B cell (primary cell): ENCODE data around the gene FANCI. TPM values are rescaled to one million over a fixed set of nuclear protein-coding genes. Genes with fewer than 3 reads are reported as not detected.

Source experiments
- ATAC-seq: fragments of 200-7000 bp; cut with Tn5 transposase; one replicate; pipeline ENCODE4 v1.10.0; 2021; ENCODE audit warnings: low read depth, mild to moderate bottlenecking, moderate number of reproducible peaks, moderate library complexity
- CTCF ChIA-PET: fragments of 350-600 bp; sonication (Branson Sonifier 250); formaldehyde crosslinking; loops from one replicate; lab custom pipeline; 2021; ENCODE audit warnings: antibody characterized with exemption, inconsistent platforms; lab: Charles Lee
- POLR2A ChIA-PET: fragments of 350-600 bp; sonication (Branson Sonifier 250); formaldehyde crosslinking; loops from one replicate; lab custom pipeline; 2021; ENCODE audit warnings: antibody characterized with exemption; lab: Charles Lee
- DNase-seq: peaks from one replicate; pipeline ENCODE4 v3.0.0; 2013
- H2AFZ ChIP-seq: 2 replicates; pipeline ENCODE4 v1.6.1; 2012; ENCODE audit warnings: mild to moderate bottlenecking, low read depth, low read length; ENCODE audit not compliant: insufficient read depth, poor library complexity, severe bottlenecking
- H3K27ac ChIP-seq, 2 donors: 1 replicate in 1 of 2; 2 replicates in 1 of 2; pipeline ENCODE4 v1.5.1; 2012 to 2013; ENCODE audit warnings: low read length in 2 of 2, mild to moderate bottlenecking in 2 of 2, moderate library complexity in 1 of 2
- H3K27me3 ChIP-seq, 4 experiments: fragments of 200-600 bp in 1 of 4; sonication (generic) in 1 of 4; replicated peaks in 1 of 4; 1 replicate in 2 of 4; 2 replicates in 2 of 4; pipeline versions ENCODE4 v1.6.1 to v1.7.0; 2013 to 2016; ENCODE audit warnings: low read length in 3 of 4, mild to moderate bottlenecking in 2 of 4, mixed read lengths in 1 of 4, moderate library complexity in 1 of 4; ENCODE audit not compliant: insufficient read depth in 4 of 4, control insufficient read depth in 3 of 4; ENCODE audit errors: control extremely low read depth in 1 of 4
- H3K36me3 ChIP-seq, 2 experiments: replicated peaks in 1 of 2; 1 replicate in 1 of 2; 2 replicates in 1 of 2; pipeline versions ENCODE4 v1.6.1 to v1.7.1; 2013; ENCODE audit warnings: low read length in 1 of 2; ENCODE audit not compliant: insufficient read depth in 2 of 2, control insufficient read depth in 1 of 2; ENCODE audit errors: control extremely low read depth in 1 of 2, extremely low read depth in 1 of 2
- H3K4me1 ChIP-seq, 2 donors: fragments of 200-600 bp in 1 of 2; sonication (generic) in 1 of 2; 1 replicate in 1 of 2; 2 replicates in 1 of 2; pipeline versions ENCODE4 v1.5.1 to v1.6.1; 2013 to 2017; ENCODE audit warnings: low read length in 2 of 2; ENCODE audit not compliant: control insufficient read depth in 2 of 2, insufficient read depth in 2 of 2
- H3K4me2 ChIP-seq: replicated peaks from 2 replicates; pipeline ENCODE3; 2012; ENCODE audit warnings: mild to moderate bottlenecking, low read depth, low read length; ENCODE audit not compliant: poor library complexity, severe bottlenecking
- H3K4me3 ChIP-seq, 5 experiments: fragments of 200-600 bp in 1 of 5; sonication (generic) in 1 of 5; 1 replicate in 3 of 5; 2 replicates in 2 of 5; pipeline versions ENCODE4 v1.5.1 to v1.7.0; 2011 to 2016; ENCODE audit warnings: low read length in 4 of 5, mild to moderate bottlenecking in 4 of 5, low read depth in 2 of 5, control low read depth in 1 of 5, moderate library complexity in 1 of 5; ENCODE audit not compliant: insufficient read depth in 1 of 5; ENCODE audit errors: control extremely low read depth in 1 of 5, extremely low read depth in 1 of 5
- H3K79me2 ChIP-seq: fragments of 200-600 bp; sonication (generic); one replicate; pipeline ENCODE4 v1.6.0; 2016; ENCODE audit warnings: low read length; ENCODE audit not compliant: control insufficient read depth, insufficient read depth
- H3K9ac ChIP-seq: fragments of 200-600 bp; sonication (generic); 2 replicates; pipeline ENCODE4 v1.6.1; 2017; ENCODE audit warnings: mild to moderate bottlenecking, low read length, moderate library complexity
- H3K9me3 ChIP-seq, 3 donors: one replicate each; pipeline versions ENCODE4 v1.6.1 to v1.7.1; 2013; ENCODE audit warnings: low read length in 2 of 3; ENCODE audit not compliant: control insufficient read depth in 2 of 3, insufficient read depth in 1 of 3; ENCODE audit errors: control extremely low read depth in 1 of 3
- H4K20me1 ChIP-seq: 2 replicates; pipeline ENCODE4 v1.6.0; 2012; ENCODE audit warnings: mild to moderate bottlenecking, low read length; ENCODE audit not compliant: insufficient read depth, control insufficient read depth, poor library complexity, severe bottlenecking
- H3K27ac Mint-ChIP-seq: one replicate; pipeline ENCODE4 v1.8.0; 2021; ENCODE audit warnings: mixed read lengths
- H3K27me3 Mint-ChIP-seq: one replicate; pipeline ENCODE4 v1.8.0; 2021; ENCODE audit warnings: mixed read lengths
- H3K4me1 Mint-ChIP-seq: one replicate; pipeline ENCODE4 v1.8.0; 2021; ENCODE audit warnings: mixed read lengths
- H3K4me3 Mint-ChIP-seq: one replicate; pipeline ENCODE4 v1.8.0; 2021; ENCODE audit warnings: mixed read lengths
- H3K9me3 Mint-ChIP-seq: one replicate; pipeline ENCODE4 v1.8.0; 2022; ENCODE audit warnings: mixed read lengths; ENCODE audit not compliant: insufficient read depth
- EZH2 ChIP-seq: IDR thresholded peaks from 2 replicates; pipeline ENCODE4 v1.6.1; 2012; ENCODE audit warnings: borderline replicate concordance, low read depth, mild to moderate bottlenecking, moderate library complexity, low read length; ENCODE audit not compliant: insufficient read depth, poor library complexity, severe bottlenecking
- WGBS: methylation state at CpG from one replicate; pipeline ENCODE4 v1.1.5; 2013; ENCODE audit warnings: missing lambda C conversion rate; ENCODE audit not compliant: insufficient coverage; 5-methylcytosine and 5-hydroxymethylcytosine counted together
- intact Hi-C: fragments of 100-400 bp; cut with micrococcal nuclease; formaldehyde crosslinking; loops from one replicate; pipeline ENCODE4 v1.10.0; 2022
- polyA plus RNA-seq: library from polyadenylated mRNA; depleted of rRNA; stranded (reverse); fragments of >200 nt; gene quantifications from 2 replicates; pipeline ENCODE4 v1.2.3, GENCODE V29; 2012
- total RNA-seq, 2 donors: library from RNA; stranded (reverse); fragments of 120-200 nt in 1 of 2; gene quantifications; 1 replicate in 1 of 2; 2 replicates in 1 of 2; pipeline versions ENCODE4 v1.2.3 to v1.2.4, GENCODE V29; 2013 to 2022
- TF ChIP-seq, protein P1 (sequence below): fragments of 200-600 bp; IDR thresholded peaks from one replicate; pipeline ENCODE4 v1.8.0; 2022; ENCODE audit warnings: antibody characterized with exemption, mild to moderate bottlenecking

The FANCI gene
- total and polyA plus RNA-seq, 2 donors (not counting 1 experiment from before 2014, with no cell fraction given) = 2.7 to 14.2 TPM

DNA sequence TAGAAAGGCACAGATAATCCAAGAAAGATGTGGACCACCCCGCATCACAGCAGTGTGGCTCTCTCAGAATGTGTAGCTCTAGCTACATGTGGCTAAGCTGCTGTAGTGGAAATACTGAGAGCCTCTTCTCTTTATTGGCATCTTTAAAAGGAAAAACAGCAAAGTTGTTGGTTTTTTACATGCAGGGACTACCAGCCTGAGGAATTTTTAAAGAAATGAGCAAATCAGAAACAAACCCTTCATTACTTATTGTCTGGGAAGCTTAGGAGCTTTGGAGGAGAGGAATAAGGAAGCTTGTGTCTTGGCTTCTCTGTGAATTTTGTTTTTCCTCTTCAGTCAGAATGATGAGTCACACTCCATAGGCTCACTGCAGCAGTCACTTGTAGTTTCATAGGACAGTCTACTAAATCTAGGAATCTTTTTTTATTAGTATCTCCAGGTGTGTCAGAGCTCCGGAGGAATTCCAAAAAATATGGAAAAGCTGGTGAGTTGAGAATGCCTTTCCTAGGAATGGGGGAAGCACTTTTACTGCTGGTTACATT is 63.3 kb downstream of the FANCI start:
- Histone ChIP-seq H3K4me1 (no peaks in the 10 kb centered on the region), H3K4me2 (no peak overlapping the region), H3K9me3 (no peaks in the 10 kb centered on the region), H3K79me2 (no peaks in the 10 kb centered on the region), H3K4me3 (no peak overlapping the region), H3K9ac (no peak overlapping the region), H3K27me3 (no peaks in the 10 kb centered on the region), H3K36me3 (peaks cover 0 to 4% of the 10 kb centered on the region in 2 experiments), H2AFZ (no peak overlapping the region), H3K27ac (no peak overlapping the region), H4K20me1 (no peaks in the 10 kb centered on the region)
- Mint-ChIP-seq H3K9me3 (no peaks in the 10 kb centered on the region), H3K27me3 (no peaks in the 10 kb centered on the region), H3K27ac (no peak overlapping the region), H3K4me3 (no peak overlapping the region), H3K4me1 (peaks cover 5% of the 10 kb centered on the region)
- no peak for ATAC-seq
- DNase-seq = no peak
- POLR2A ChIA-PET = no interaction called here
- no peak for TF ChIP-seq EZH2
- TF ChIP-seq, protein P1, sequence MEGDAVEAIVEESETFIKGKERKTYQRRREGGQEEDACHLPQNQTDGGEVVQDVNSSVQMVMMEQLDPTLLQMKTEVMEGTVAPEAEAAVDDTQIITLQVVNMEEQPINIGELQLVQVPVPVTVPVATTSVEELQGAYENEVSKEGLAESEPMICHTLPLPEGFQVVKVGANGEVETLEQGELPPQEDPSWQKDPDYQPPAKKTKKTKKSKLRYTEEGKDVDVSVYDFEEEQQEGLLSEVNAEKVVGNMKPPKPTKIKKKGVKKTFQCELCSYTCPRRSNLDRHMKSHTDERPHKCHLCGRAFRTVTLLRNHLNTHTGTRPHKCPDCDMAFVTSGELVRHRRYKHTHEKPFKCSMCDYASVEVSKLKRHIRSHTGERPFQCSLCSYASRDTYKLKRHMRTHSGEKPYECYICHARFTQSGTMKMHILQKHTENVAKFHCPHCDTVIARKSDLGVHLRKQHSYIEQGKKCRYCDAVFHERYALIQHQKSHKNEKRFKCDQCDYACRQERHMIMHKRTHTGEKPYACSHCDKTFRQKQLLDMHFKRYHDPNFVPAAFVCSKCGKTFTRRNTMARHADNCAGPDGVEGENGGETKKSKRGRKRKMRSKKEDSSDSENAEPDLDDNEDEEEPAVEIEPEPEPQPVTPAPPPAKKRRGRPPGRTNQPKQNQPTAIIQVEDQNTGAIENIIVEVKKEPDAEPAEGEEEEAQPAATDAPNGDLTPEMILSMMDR = no peak
- CTCF ChIA-PET = no interaction called here
- intact Hi-C loops = no loop called here
- no CpG with 5 or more reads among the region's 2 CpGs for WGBS

DNA sequence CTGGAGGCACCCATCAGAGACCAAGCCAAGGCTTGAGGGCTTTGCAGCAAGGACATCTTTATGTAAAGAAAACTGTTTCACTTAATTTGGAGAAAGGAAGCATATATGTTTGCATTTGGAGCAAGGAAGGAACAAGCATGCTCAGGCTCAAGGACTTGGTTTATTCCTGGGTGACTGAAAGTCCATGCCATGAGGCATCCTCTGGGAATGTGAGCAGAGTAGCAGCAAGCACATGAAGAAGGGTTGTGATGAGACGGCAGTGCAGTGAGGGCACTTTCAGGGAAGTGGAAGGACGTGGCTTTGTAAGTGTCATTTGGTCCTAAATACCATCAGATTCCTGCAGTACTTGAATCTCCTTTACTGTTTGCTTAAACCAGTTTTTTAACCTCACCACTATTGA is 64.0 kb downstream of the FANCI start:
- DNase-seq = no peak
- H3K4me3 ChIP-seq = no peak overlapping the region
- no CpG with 5 or more reads among the region's 2 CpGs for WGBS
- no peaks in the 10 kb centered on the region for H3K9me3 ChIP-seq
- ChIA-PET CTCF (no interaction called here), POLR2A (no interaction called here)
- H3K9ac ChIP-seq = no peak overlapping the region
- TF ChIP-seq, protein P1 = no peak
- Mint-ChIP-seq H3K9me3 (no peaks in the 10 kb centered on the region), H3K4me1 (peaks cover 5% of the 10 kb centered on the region), H3K27me3 (no peaks in the 10 kb centered on the region), H3K27ac (no peak overlapping the region), H3K4me3 (no peak overlapping the region)
- H3K27ac ChIP-seq = no peak overlapping the region
- H3K4me2 ChIP-seq = no peak overlapping the region
- H3K27me3 ChIP-seq = no peaks in the 10 kb centered on the region
- intact Hi-C loops = no loop called here
- ATAC-seq = no peak
- no peak overlapping the region for H2AFZ ChIP-seq
- H3K4me1 ChIP-seq = no peaks in the 10 kb centered on the region
- no peaks in the 10 kb centered on the region for H3K79me2 ChIP-seq
- H4K20me1 ChIP-seq = no peaks in the 10 kb centered on the region
- H3K36me3 ChIP-seq = peaks cover 2 to 4% of the 10 kb centered on the region in 2 experiments
